ENCODE measurements around the gene LTA.
A peak's percentile ranks its signal among the peaks of the same experiment; 100 is the strongest.

The LTA gene

DNA sequence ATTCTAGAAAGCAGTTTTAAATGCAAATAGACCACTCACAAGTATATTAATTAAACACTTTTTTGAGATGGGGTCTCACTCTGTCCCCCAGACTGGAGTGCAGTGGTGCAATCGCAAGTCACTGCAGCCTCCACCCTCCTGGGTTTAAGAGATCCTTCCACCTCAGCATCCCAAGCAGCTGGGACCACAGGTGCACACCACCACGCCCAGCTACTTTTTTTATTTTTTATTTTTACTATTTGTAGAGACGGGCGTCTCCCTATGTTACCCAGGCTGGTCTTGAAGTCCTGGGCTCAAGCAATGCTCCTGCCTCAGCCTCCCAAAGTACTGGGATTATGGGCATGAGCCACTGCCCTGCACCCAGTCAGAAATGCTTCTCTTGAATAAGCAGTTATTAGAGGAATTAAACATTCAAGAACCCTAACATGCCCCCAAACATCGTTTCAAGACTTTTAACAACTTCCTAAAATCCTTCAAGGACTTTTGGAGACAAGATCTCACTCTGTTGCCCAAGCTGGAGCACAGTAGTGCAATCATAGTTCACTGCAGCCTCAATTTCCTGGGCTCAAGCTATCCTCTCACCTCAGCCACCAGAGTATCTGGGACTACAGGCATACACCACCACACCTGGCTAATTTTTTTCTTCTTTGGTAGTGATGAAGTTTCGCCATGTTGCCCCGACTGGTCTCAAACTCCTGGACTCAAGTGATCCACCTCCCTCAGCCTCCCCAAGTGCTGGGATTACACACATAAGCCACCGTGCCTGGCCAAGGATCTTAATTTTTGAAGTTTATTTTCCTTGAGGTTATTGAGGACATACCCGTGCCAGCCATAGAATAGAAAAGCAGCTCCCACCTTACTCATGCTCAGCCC, 40.1 kb upstream of the LTA start:
- TF ChIP-seq POU2F2 (IDR thresholded peaks at IDR 0.05; ENCODE audit: low read depth, low read length) (no peak), PAX5 (IDR thresholded peaks at IDR 0.05; ENCODE audit: insufficient read depth, low read length, severe bottlenecking) (no peak), POLR2A (IDR thresholded peaks at IDR 0.05; ENCODE audit: low read depth, low read length) (no peak), POLR2AphosphoS5 (IDR thresholded peaks at IDR 0.05; ENCODE audit: low read depth, low read length) (no peak; the same call in 1 of the 2 replicates), TAF1 (IDR thresholded peaks at IDR 0.05; ENCODE audit: low read depth, low read length) (no peak), SPI1 (IDR thresholded peaks at IDR 0.05; ENCODE audit: low read depth, low read length) (no peak)
- FAIRE-seq (no peak), DNase-seq (ENCODE audit: insufficient read length, low spot score) (no peak)

DNA sequence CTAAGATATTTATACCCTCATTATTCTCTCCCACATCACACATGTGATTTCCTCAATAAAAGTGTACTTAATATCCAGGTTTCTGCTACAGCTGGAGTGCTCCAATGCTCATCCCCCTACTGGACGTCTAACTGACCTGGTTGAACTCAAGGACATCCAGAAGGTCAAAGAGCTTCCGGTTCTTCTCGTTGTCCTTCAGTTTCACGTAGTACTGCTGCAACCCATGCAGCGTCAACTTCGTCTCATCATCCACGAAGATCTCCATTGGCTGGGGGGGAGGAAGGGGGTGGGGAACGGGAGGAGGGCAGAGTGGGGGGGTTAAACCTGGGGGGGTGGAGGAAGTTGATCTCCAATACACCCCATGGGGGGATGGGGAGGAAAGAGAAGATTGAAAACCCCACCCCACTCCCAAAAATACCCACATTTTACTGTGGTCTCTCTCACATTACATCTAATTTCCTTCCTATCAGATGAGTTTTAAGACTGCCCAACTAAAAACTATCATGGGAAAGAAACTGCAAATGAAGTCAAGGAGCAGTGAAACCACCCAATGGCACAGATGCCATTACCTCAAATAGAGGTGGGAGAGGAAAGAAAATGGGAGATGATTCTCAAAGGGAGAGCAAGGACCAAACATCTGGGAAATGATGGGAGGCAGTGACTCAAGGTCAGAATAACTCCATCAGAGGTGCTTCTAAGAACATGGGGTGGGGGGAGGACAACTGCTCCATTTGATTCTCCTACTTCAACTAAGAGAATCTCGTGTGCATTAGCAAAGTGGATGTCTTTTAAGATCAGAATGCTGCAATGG, 39.2 kb upstream of the LTA start:
- DNase-seq (ENCODE audit: insufficient read length, low spot score): no peak
- TF ChIP-seq POLR2A (IDR thresholded peaks at IDR 0.05; ENCODE audit: low read depth, low read length) (peak; percentile 26), SPI1 (IDR thresholded peaks at IDR 0.05; ENCODE audit: low read depth, low read length) (no peak), POLR2AphosphoS5 (IDR thresholded peaks at IDR 0.05; ENCODE audit: low read depth, low read length) (peak; percentile 9; the same call in 1 of the 2 replicates)
- no peak for FAIRE-seq

DNA sequence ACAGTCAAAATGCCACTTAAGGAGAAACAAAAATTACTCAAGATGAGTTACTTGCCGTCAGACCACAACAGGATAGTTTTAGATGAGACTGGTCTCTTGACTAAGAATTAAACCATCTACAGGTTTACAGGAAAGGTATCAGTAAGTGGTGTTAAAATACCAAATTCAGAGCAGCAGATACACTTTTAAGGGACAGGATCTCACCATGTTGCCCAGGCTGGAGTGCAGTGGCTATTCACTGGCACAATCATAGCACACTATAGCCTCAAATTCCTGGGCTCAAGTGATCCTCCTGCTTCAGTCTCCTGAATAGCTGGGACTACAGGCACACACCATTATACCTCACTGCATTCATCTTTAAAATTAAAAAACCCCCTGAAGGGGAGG, 38.6 kb upstream of the LTA start:
- DNase-seq (ENCODE audit: insufficient read length, low spot score): no peak
- TF ChIP-seq TAF1 (IDR thresholded peaks at IDR 0.05; ENCODE audit: low read depth, low read length) (no peak), POLR2AphosphoS5 (IDR thresholded peaks at IDR 0.05; ENCODE audit: low read depth, low read length) (no peak), PAX5 (IDR thresholded peaks at IDR 0.05; ENCODE audit: insufficient read depth, low read length, severe bottlenecking) (no peak), POLR2A (IDR thresholded peaks at IDR 0.05; ENCODE audit: low read depth, low read length) (no peak), SPI1 (IDR thresholded peaks at IDR 0.05; ENCODE audit: low read depth, low read length) (no peak), POU2F2 (IDR thresholded peaks at IDR 0.05; ENCODE audit: low read depth, low read length) (no peak)
- FAIRE-seq: no peak

DNA sequence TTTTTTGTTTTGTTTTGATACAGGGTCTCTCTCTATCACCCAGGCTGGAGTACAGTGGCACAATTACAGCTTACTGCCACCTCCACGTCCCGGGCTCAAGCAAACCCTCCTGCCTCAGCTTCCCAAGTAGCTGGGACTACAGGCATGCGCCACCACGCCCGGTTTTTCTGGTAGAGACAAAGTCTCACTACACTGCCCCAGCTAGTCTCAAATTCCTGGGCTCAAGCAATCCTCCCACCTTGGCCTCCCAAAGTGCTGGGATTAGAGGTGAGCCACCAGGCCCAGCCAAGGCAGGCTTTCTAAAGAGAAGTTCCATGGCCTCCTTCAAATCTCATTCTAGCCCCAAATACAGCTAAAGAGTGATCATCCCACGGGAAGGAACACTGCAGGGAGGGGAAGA, 38.1 kb upstream of the LTA start:
- DNase-seq (ENCODE audit: insufficient read length, low spot score): no peak
- no peak for FAIRE-seq
- TF ChIP-seq PAX5 (IDR thresholded peaks at IDR 0.05; ENCODE audit: insufficient read depth, low read length, severe bottlenecking): no peak
- no peak for TF ChIP-seq POU2F2 (IDR thresholded peaks at IDR 0.05; ENCODE audit: low read depth, low read length)
- TF ChIP-seq SPI1 (IDR thresholded peaks at IDR 0.05; ENCODE audit: low read depth, low read length): no peak
- TF ChIP-seq POLR2AphosphoS5 (IDR thresholded peaks at IDR 0.05; ENCODE audit: low read depth, low read length): 0 out of 2 replicates have a peak, but pooled peaks have one; percentile 38
- peak; percentile 29; the same call in 1 of the 2 replicates for TF ChIP-seq POLR2A (IDR thresholded peaks at IDR 0.05; ENCODE audit: low read depth, low read length)
- no peak for TF ChIP-seq TAF1 (IDR thresholded peaks at IDR 0.05; ENCODE audit: low read depth, low read length)

DNA sequence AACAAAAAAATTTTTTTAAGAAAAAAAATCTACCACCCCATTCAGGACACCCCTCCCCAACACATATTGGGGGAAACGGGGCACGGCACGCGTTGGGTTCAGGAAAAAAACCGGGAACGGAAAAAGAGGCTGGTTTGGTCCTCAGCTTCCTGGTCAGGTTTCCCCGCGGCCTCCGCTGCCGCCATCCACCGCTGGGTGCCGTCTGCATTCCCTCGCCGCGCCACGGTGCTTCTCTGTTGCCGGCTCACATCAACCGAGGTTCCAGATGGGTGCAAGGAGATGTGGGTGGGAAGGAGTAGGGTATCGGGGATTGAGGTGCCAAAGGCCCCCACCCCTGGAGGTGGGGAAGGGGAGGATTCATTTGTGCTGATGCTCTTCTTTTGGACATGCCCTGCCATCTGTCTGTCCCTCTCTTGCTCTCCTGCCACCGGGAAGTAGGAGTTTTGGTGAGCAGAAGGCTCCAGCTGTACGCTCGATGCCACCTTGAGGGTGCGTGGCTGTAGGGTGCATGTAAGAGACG, 37.5 kb upstream of the LTA start:
- DNase-seq (ENCODE audit: insufficient read length, low spot score) (no peak), FAIRE-seq (no peak)
- no peak for TF ChIP-seq SPI1 (IDR thresholded peaks at IDR 0.05; ENCODE audit: low read depth, low read length)
- no peak for TF ChIP-seq POU2F2 (IDR thresholded peaks at IDR 0.05; ENCODE audit: low read depth, low read length)
- no peak for TF ChIP-seq POLR2AphosphoS5 (IDR thresholded peaks at IDR 0.05; ENCODE audit: low read depth, low read length)
- TF ChIP-seq POLR2A (IDR thresholded peaks at IDR 0.05; ENCODE audit: low read depth, low read length): no peak
- TF ChIP-seq TAF1 (IDR thresholded peaks at IDR 0.05; ENCODE audit: low read depth, low read length): no peak
- TF ChIP-seq PAX5 (IDR thresholded peaks at IDR 0.05; ENCODE audit: insufficient read depth, low read length, severe bottlenecking): no peak

DNA sequence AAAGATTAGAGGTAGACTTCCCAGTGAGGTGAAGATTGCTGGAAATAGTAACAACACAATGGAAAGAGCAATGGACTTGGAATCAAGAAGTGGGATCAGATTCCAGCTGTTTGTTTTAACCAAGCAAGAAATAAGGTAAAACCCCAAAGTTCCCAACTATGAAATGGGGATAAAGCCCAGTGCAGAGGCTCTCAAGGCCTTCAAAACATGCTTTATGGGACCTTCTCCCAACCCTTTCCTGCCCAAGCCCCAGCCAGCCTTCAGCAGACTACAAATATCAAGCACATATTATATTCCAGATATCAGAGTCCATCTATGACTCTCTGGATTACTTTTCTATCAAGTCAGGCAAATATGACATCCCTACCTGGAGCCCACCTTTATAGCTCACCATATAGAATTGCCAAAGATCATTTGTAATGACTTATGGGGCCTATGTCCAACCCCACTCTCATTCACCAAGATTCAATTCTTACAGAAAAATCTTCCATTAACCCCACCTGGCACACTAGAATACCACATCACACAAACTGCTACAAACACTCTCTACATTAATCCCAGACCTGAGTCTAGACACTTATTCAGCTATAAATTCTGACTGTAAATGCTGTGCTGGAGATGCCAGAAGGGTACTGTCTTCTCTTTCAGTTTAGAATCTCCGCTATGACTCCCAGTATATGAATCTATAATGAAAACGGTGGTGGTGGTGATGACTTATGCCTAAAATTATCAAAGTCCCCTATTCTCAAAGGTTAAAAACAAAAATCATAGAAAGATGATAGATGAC, 36.4 kb upstream of the LTA start:
- DNase-seq (ENCODE audit: insufficient read length, low spot score): no peak
- FAIRE-seq: no peak
- no peak for TF ChIP-seq TAF1 (IDR thresholded peaks at IDR 0.05; ENCODE audit: low read depth, low read length)
- TF ChIP-seq POU2F2 (IDR thresholded peaks at IDR 0.05; ENCODE audit: low read depth, low read length): no peak
- no peak; the same call in 1 of the 2 replicates for TF ChIP-seq POLR2A (IDR thresholded peaks at IDR 0.05; ENCODE audit: low read depth, low read length)
- TF ChIP-seq PAX5 (IDR thresholded peaks at IDR 0.05; ENCODE audit: insufficient read depth, low read length, severe bottlenecking): no peak
- no peak for TF ChIP-seq POLR2AphosphoS5 (IDR thresholded peaks at IDR 0.05; ENCODE audit: low read depth, low read length)
- TF ChIP-seq SPI1 (IDR thresholded peaks at IDR 0.05; ENCODE audit: low read depth, low read length): no peak

DNA sequence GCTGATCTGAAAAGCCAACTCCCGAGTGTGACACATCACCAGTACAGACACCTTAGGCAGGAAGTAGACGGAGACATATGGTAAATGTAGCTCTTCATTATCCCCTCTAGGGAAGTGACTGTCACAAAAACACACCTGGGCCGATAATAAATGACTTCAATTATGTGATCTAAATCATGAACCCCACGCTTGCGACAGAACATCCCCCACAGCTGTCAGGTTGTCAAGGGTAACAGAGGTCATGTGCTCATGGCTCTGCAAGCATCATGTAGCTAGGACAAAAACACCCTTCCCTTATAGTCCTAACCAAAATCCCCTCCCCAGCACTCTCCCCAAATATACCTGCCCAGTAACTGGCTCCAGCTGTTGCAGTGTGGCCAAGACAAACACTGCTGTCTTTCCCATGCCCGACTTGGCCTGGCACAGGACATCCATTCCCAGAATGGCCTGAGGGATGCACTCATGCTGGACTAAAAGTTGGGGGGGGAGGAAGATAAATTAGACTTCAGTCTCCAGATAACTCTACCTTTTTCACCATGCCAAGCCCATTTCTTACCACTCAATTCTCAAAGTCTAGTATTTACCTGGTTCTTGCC, 33.2 kb upstream of the LTA start:
- FAIRE-seq (no peak), DNase-seq (ENCODE audit: insufficient read length, low spot score) (no peak)

DNA sequence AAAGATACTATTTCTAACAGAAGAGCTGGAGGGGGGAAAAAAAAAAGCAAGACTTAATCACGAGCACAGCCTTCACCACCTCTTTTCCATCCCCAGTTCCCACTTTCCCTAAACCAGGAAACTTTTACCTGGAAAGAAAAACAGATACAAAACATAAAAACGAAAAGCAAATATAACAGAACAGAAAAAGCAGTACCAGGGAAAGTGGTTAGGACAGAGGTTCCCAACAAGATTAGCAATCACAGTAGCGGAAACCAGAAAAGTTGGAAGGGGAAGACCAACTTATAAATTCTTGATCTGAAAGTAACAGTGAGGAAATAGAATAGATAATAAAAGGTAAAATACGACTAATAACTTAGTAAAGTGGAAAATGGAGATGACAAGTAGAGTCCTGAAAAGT, 31.4 kb upstream of the LTA start:
- no peak for DNase-seq (ENCODE audit: insufficient read length, low spot score)
- no peak for TF ChIP-seq PAX5 (IDR thresholded peaks at IDR 0.05; ENCODE audit: insufficient read depth, low read length, severe bottlenecking)
- TF ChIP-seq SPI1 (IDR thresholded peaks at IDR 0.05; ENCODE audit: low read depth, low read length): no peak
- TF ChIP-seq TAF1 (IDR thresholded peaks at IDR 0.05; ENCODE audit: low read depth, low read length): no peak
- TF ChIP-seq POLR2AphosphoS5 (IDR thresholded peaks at IDR 0.05; ENCODE audit: low read depth, low read length): no peak
- no peak for TF ChIP-seq POU2F2 (IDR thresholded peaks at IDR 0.05; ENCODE audit: low read depth, low read length)
- no peak for TF ChIP-seq POLR2A (IDR thresholded peaks at IDR 0.05; ENCODE audit: low read depth, low read length)
- no peak for FAIRE-seq

More for the DNA sequence above, 33.2 kb upstream of the LTA start:
- TF ChIP-seq TAF1 (IDR thresholded peaks at IDR 0.05; ENCODE audit: low read depth, low read length) (no peak), POLR2AphosphoS5 (IDR thresholded peaks at IDR 0.05; ENCODE audit: low read depth, low read length) (no peak), POU2F2 (IDR thresholded peaks at IDR 0.05; ENCODE audit: low read depth, low read length) (no peak; the same call in 1 of the 2 replicates), PAX5 (IDR thresholded peaks at IDR 0.05; ENCODE audit: insufficient read depth, low read length, severe bottlenecking) (no peak), POLR2A (IDR thresholded peaks at IDR 0.05; ENCODE audit: low read depth, low read length) (no peak), SPI1 (IDR thresholded peaks at IDR 0.05; ENCODE audit: low read depth, low read length) (no peak)
